DND-41 (cell line): ENCODE results near the gene C9orf78.
A peak's percentile ranks its signal among the peaks of the same experiment; 100 is the strongest.

ENCODE experiments used
- ATAC-seq: fragments of 200-7000 bp; cut with Tn5 transposase; 3 replicates; pipeline ENCODE4 v1.9.1; 2021; ENCODE audit warnings: low read depth; ENCODE audit not compliant: insufficient read depth
- DNase-seq: peaks from one replicate; pipeline ENCODE4 v3.0.0-alpha.2; 2020
- H2AFZ ChIP-seq: 2 replicates; pipeline ENCODE4 v1.6.0; 2012; ENCODE audit warnings: low read depth, low read length
- H3K27ac ChIP-seq: 2 replicates; pipeline ENCODE4 v1.5.1; 2012; ENCODE audit warnings: low read length, inconsistent platforms
- H3K27me3 ChIP-seq: fragments of 200-600 bp; sonication (generic); 2 replicates; pipeline ENCODE4 v1.6.0; 2012; ENCODE audit warnings: low read length, mild to moderate bottlenecking, inconsistent platforms; ENCODE audit not compliant: insufficient read depth, poor library complexity
- H3K36me3 ChIP-seq: 2 replicates; pipeline ENCODE4 v1.5.1; 2012; ENCODE audit warnings: low read length, inconsistent platforms; ENCODE audit not compliant: insufficient read depth
- H3K4me1 ChIP-seq: 2 replicates; pipeline ENCODE4 v1.5.1; 2012; ENCODE audit warnings: mild to moderate bottlenecking, low read length; ENCODE audit not compliant: insufficient read depth
- H3K4me2 ChIP-seq: 2 replicates; pipeline ENCODE4 v1.6.0; 2012; ENCODE audit warnings: mild to moderate bottlenecking, moderate library complexity, low read length, inconsistent platforms; ENCODE audit not compliant: insufficient read depth
- H3K4me3 ChIP-seq, 2 experiments: fragments of 200-600 bp in 1 of 2; shearing (Covaris generic) in 1 of 2; 2 replicates each; pipeline ENCODE4 v1.5.1; 2012 to 2016; ENCODE audit warnings: inconsistent platforms in 2 of 2, low read length in 2 of 2, mild to moderate bottlenecking in 2 of 2, low read depth in 1 of 2, moderate library complexity in 1 of 2
- H3K79me2 ChIP-seq: 2 replicates; pipeline ENCODE4 v1.6.0; 2012; ENCODE audit warnings: low read length, inconsistent platforms; ENCODE audit not compliant: insufficient read depth
- H3K9ac ChIP-seq: 2 replicates; pipeline ENCODE4 v1.6.0; 2012; ENCODE audit warnings: low read depth, mild to moderate bottlenecking, inconsistent platforms, low read length, moderate library complexity
- H3K9me3 ChIP-seq: 2 replicates; pipeline ENCODE4 v1.5.1; 2012; ENCODE audit warnings: low read length, moderate library complexity, mild to moderate bottlenecking, inconsistent platforms; ENCODE audit not compliant: insufficient read depth, severe bottlenecking
- H4K20me1 ChIP-seq: 2 replicates; pipeline ENCODE4 v1.6.0; 2012; ENCODE audit warnings: low read length; ENCODE audit not compliant: insufficient read depth
- EZH2 ChIP-seq: IDR thresholded peaks from 3 replicates; pipeline ENCODE4 v1.6.1; 2012; ENCODE audit warnings: borderline replicate concordance, low read depth, mild to moderate bottlenecking, moderate library complexity, low read length, inconsistent platforms; ENCODE audit not compliant: severe bottlenecking
- TF ChIP-seq, protein P1 (sequence below): IDR thresholded peaks from 2 replicates; pipeline ENCODE4 v1.5.1; 2012; ENCODE audit warnings: borderline replicate concordance, low read length, moderate library complexity, mild to moderate bottlenecking; ENCODE audit not compliant: poor library complexity, severe bottlenecking; ENCODE audit errors: extremely low read depth

Gene C9orf78

DNA sequence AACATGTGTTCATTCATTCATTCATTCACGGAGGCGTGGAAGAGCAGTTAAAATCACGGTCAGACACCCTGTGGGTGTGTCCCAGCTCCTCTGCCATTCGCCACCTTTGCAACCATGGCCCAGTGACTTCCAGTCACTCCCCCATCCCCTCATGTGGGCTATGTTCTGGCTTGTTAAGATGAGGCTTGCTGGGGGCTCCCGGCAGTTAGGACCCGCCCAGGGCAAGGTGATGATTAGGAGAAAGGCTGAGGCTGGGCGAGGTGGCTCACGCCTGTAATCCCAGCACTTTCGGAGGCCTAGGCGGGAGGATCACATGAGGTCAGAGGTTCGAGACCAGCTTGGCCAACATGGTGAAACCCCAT, 57.3 kb downstream of the C9orf78 start:
- TF ChIP-seq, protein P1, sequence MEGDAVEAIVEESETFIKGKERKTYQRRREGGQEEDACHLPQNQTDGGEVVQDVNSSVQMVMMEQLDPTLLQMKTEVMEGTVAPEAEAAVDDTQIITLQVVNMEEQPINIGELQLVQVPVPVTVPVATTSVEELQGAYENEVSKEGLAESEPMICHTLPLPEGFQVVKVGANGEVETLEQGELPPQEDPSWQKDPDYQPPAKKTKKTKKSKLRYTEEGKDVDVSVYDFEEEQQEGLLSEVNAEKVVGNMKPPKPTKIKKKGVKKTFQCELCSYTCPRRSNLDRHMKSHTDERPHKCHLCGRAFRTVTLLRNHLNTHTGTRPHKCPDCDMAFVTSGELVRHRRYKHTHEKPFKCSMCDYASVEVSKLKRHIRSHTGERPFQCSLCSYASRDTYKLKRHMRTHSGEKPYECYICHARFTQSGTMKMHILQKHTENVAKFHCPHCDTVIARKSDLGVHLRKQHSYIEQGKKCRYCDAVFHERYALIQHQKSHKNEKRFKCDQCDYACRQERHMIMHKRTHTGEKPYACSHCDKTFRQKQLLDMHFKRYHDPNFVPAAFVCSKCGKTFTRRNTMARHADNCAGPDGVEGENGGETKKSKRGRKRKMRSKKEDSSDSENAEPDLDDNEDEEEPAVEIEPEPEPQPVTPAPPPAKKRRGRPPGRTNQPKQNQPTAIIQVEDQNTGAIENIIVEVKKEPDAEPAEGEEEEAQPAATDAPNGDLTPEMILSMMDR, result no peak
- TF ChIP-seq EZH2, result no peak
- Histone ChIP-seq H3K79me2 (no peaks in the 10 kb centered on the region), H3K4me3 (no peak overlapping the region), H3K27ac (no peak overlapping the region), H3K9me3 (no peaks in the 10 kb centered on the region), H3K4me2 (no peak overlapping the region), H2AFZ (no peak overlapping the region), H3K9ac (no peak overlapping the region), H3K36me3 (no peaks in the 10 kb centered on the region), H3K4me1 (peaks cover 9% of the 10 kb centered on the region), H3K27me3 (peaks cover 7% of the 10 kb centered on the region), H4K20me1 (no peaks in the 10 kb centered on the region; the same call in 1 of the 2 replicates)
- 0 out of 3 replicates have a peak, but pooled peaks have one; percentile 39 for ATAC-seq
- peak; percentile 19 for DNase-seq
